Measurements from ENCODE around the gene EFHC1. TPM values are rescaled to one million over a fixed set of nuclear protein-coding genes. Genes with fewer than 3 reads are reported as not detected.

Gene EFHC1
- total RNA-seq, 1 experiment from 2014 or later: 26.9 TPM

- DNase-seq (ENCODE audit: unreplicated experiment): no peak
- POLR2A ChIA-PET: interaction anchor here (1.1 kb wide), 1 partner anchor 17 kb away, joined by 3 read pairs; no protein-coding TSS in a partner anchor
- CTCF ChIA-PET: no interaction called here
- BruUV-seq (replicated peaks): no TSS peak
- Mint-ChIP-seq H3K36me3 (ENCODE audit: insufficient read depth, unreplicated experiment) (peaks cover 6% of the 10 kb centered on the region), H3K4me1 (ENCODE audit: insufficient read depth, unreplicated experiment) (peaks cover 13% of the 10 kb centered on the region), H3K4me3 (ENCODE audit: unreplicated experiment) (no peak overlapping the region), H3K27me3 (ENCODE audit: insufficient read depth, unreplicated experiment) (no peaks in the 10 kb centered on the region), H3K27ac (ENCODE audit: low read depth, unreplicated experiment) (no peak overlapping the region), H3K9me3 (ENCODE audit: unreplicated experiment) (no peaks in the 10 kb centered on the region)
- intact Hi-C loops (cut with micrococcal nuclease): no loop called here
- TF ChIP-seq CTCF (IDR thresholded peaks at IDR 0.05; ENCODE audit: unreplicated experiment): no peak
These were observed 112.3 kb downstream of the EFHC1 start for GRCh38 chr6:52532457-52532856.

GRCh38 chr6:52533491-52533890 is 113.3 kb downstream of the EFHC1 start:
- H3K9me3 Mint-ChIP-seq (ENCODE audit: unreplicated experiment): no peaks in the 10 kb centered on the region
- H3K4me1 Mint-ChIP-seq (ENCODE audit: insufficient read depth, unreplicated experiment): peaks cover 24% of the 10 kb centered on the region
- no peaks in the 10 kb centered on the region for H3K27me3 Mint-ChIP-seq (ENCODE audit: insufficient read depth, unreplicated experiment)
- H3K4me3 Mint-ChIP-seq (ENCODE audit: unreplicated experiment): no peak overlapping the region
- no peak for TF ChIP-seq CTCF (IDR thresholded peaks at IDR 0.05; ENCODE audit: unreplicated experiment)
- H3K36me3 Mint-ChIP-seq (ENCODE audit: insufficient read depth, unreplicated experiment): peaks cover 6% of the 10 kb centered on the region
- POLR2A ChIA-PET: interaction anchor here (0.5 kb wide), 1 partner anchor 593 kb away, joined by 3 read pairs; no protein-coding TSS in a partner anchor
- no peak for DNase-seq (ENCODE audit: unreplicated experiment)
- no TSS peak for BruUV-seq (replicated peaks)
- intact Hi-C loops (cut with micrococcal nuclease): no loop called here
- CTCF ChIA-PET: interaction anchor here (0.6 kb wide), 1 partner anchor 749 kb away, joined by 3 read pairs; no protein-coding TSS in a partner anchor
- no peak overlapping the region for H3K27ac Mint-ChIP-seq (ENCODE audit: low read depth, unreplicated experiment)

DNA sequence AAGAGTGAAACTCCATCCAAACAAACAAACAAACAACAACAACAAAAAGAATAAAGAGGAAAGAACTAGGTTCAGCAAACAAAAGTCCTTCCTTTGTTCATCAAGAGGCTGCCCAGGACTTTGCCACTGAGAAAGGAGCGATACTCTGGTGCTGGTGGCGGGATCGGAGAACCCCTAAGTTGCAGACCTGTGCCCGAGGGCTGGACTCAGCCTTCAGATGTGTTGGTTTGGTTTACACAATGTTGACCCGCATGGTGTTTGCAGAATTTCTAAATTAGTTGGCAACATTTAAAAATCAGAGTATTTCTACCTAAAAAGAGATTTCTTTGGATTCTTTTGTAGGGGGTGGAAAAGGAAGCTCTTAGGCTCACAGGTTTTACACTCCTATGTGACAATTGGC is 114.2 kb downstream of the EFHC1 start:
- DNase-seq (ENCODE audit: unreplicated experiment): no peak
- ChIA-PET POLR2A (interaction anchor here (0.8 kb wide), 1 partner anchor 33 kb away, joined by 4 read pairs; no protein-coding TSS in a partner anchor), CTCF (interaction anchor here (1.0 kb wide), 1 partner anchor 371 kb away, joined by 3 read pairs; no protein-coding TSS in a partner anchor)
- H3K4me1 Mint-ChIP-seq (ENCODE audit: insufficient read depth, unreplicated experiment): peaks cover 32% of the 10 kb centered on the region
- no peaks in the 10 kb centered on the region for H3K9me3 Mint-ChIP-seq (ENCODE audit: unreplicated experiment)
- H3K27ac Mint-ChIP-seq (ENCODE audit: low read depth, unreplicated experiment): no peak overlapping the region
- intact Hi-C loops (cut with micrococcal nuclease): no loop called here
- no TSS peak for BruUV-seq (replicated peaks)
- TF ChIP-seq CTCF (IDR thresholded peaks at IDR 0.05; ENCODE audit: unreplicated experiment): no peak
- peaks cover 6% of the 10 kb centered on the region for H3K36me3 Mint-ChIP-seq (ENCODE audit: insufficient read depth, unreplicated experiment)
- H3K27me3 Mint-ChIP-seq (ENCODE audit: insufficient read depth, unreplicated experiment): no peaks in the 10 kb centered on the region
- no peak overlapping the region for H3K4me3 Mint-ChIP-seq (ENCODE audit: unreplicated experiment)

DNA sequence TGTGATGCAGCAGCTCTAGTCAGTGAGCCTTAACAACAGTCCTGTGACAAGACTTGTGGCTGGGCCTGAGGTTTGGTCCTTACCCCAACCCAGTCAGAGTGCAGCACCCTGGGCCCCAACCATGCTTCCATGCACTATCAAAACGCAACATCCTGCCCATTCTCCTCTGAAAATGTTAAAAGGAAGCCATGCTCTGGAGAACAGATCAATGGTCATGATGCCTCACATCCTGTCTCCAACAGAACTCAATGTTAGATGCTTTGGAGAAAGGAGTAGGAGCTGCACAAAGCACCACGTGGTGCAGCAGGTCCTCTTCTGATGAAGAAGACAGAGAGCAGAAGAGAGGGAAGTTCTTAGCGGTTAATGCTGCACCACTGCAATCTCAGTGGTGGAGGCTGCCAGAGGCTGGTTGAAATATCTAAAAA is 114.8 kb downstream of the EFHC1 start:
- no peak overlapping the region for H3K4me3 Mint-ChIP-seq (ENCODE audit: unreplicated experiment)
- ChIA-PET CTCF (interaction anchor here (1.0 kb wide), 1 partner anchor 372 kb away, joined by 3 read pairs; no protein-coding TSS in a partner anchor), POLR2A (interaction anchor here (0.8 to 1.5 kb wide), 4 partner anchors 8 to 32 kb away, joined by 3 to 6 read pairs (median 4); no protein-coding TSS in a partner anchor)
- intact Hi-C loops (cut with micrococcal nuclease): no loop called here
- TF ChIP-seq CTCF (IDR thresholded peaks at IDR 0.05; ENCODE audit: unreplicated experiment): no peak
- BruUV-seq (replicated peaks): no TSS peak
- H3K36me3 Mint-ChIP-seq (ENCODE audit: insufficient read depth, unreplicated experiment): peaks cover 6% of the 10 kb centered on the region
- H3K9me3 Mint-ChIP-seq (ENCODE audit: unreplicated experiment): no peaks in the 10 kb centered on the region
- H3K27ac Mint-ChIP-seq (ENCODE audit: low read depth, unreplicated experiment): no peak overlapping the region
- H3K27me3 Mint-ChIP-seq (ENCODE audit: insufficient read depth, unreplicated experiment): no peaks in the 10 kb centered on the region
- no peak for DNase-seq (ENCODE audit: unreplicated experiment)
- peaks cover 38% of the 10 kb centered on the region for H3K4me1 Mint-ChIP-seq (ENCODE audit: insufficient read depth, unreplicated experiment)

Measured in MCF 10A (cell line).